LNCAP (cell line): ENCODE measurements around the gene PTPRG.

Experiments used
- CTCF ChIP-seq: fragments of 450-650 bp; IDR thresholded peaks from 2 replicates; pipeline ENCODE4 v1.5.1; 2017; ENCODE audit warnings: mild to moderate bottlenecking

The PTPRG gene

GRCh38 chr3:61914276-61914675, 352.9 kb downstream of the PTPRG start:
- no peak for TF ChIP-seq CTCF

GRCh38 chr3:61915296-61915695, 353.9 kb downstream of the PTPRG start:
- no peak for TF ChIP-seq CTCF

- TF ChIP-seq CTCF: no peak
Measured at GRCh38 chr3:61919371-61919770, 358.0 kb downstream of the PTPRG start.

GRCh38 chr3:61922118-61922517, 360.7 kb downstream of the PTPRG start:
- no peak for TF ChIP-seq CTCF

GRCh38 chr3:61924090-61924735, 362.8 kb downstream of the PTPRG start:
- TF ChIP-seq CTCF: no peak

DNA sequence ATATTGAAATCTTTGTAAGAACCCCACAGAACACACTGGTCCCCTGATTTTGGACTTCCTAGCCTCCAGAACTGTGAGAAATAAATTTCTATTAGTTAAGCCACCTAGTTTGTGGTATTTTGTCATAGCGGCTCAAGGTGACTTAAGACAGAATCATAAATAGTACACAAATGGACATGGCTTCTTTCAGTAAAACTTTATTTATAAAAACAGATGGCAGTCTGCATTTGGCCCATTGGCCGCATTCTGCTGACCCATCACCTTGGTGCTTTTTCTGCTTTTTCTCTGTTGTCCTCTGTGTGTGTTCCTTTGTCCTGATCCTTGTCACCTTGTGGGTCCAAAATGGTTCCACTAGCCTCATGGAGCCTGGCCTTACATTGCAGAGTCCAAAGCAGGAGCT, 363.6 kb downstream of the PTPRG start:
- no peak for TF ChIP-seq CTCF

DNA sequence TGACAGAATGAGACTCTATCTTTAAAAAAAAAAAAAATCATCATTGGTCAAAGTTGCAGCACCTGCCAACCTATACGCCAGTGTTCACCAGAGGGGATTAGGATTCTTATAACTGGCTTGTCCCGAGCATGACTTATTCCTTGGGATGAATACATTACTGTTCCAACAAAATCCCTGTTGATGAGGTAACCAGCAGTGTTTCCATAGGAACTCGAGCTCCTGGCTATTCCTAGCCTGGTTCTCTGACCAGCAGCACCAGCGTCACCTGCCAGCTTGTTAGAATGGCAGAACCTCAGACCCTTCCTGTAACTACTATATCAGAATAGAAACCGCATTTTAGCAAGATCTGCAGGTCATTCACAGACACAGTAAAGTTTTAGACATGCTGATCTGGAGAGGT, 364.4 kb downstream of the PTPRG start:
- no peak for TF ChIP-seq CTCF

DNA sequence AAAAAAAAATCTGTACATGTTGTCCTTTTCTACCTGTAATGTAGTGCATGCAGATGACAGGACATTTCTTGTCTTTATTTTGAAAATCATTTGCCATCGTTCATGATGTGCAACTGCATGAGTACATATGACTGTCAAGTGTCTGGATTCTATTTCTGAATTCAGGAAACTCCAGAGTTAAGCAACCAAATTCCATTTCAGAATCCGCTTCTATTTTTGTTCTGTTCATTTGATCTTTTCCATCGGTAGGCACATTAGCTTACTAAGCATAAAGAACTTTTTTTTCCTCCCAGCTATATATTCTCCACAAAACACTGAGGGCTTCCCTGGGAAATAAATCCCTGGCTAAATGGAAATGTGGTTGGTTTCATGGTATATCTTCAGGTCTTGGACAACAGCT, 365.6 kb downstream of the PTPRG start:
- no peak for TF ChIP-seq CTCF
